ENCODE data around the gene AZI2. TPM values are rescaled to one million over a fixed set of nuclear protein-coding genes. Genes with fewer than 3 reads are reported as not detected.

The AZI2 gene
- total RNA-seq, 1 experiment from 2014 or later = 31.3 TPM

- TF ChIP-seq ZNF532 (CRISPR knock-in tag; IDR thresholded peaks at IDR 0.05; ENCODE audit: borderline replicate concordance) = no peak
- peak; percentile 98; the same call in 1 of the 2 replicates for TF ChIP-seq KAT7 (CRISPR knock-in tag; IDR thresholded peaks at IDR 0.05; ENCODE audit: borderline replicate concordance)
- no peak for TF ChIP-seq GTF2I (CRISPR knock-in tag; conservative IDR thresholded peaks at IDR 0.05)
- TF ChIP-seq ZNF396 (CRISPR knock-in tag; IDR thresholded peaks at IDR 0.05; ENCODE audit: borderline replicate concordance) = no peak
- no peak for TF ChIP-seq HMGA2 (CRISPR knock-in tag; IDR thresholded peaks at IDR 0.05)
- no peak for TF ChIP-seq CBFB (CRISPR knock-in tag; IDR thresholded peaks at IDR 0.05; ENCODE audit: low read depth)
- TF ChIP-seq NFATC4 (CRISPR knock-in tag; IDR thresholded peaks at IDR 0.05) = no peak
- TF ChIP-seq RELA (CRISPR knock-in tag; IDR thresholded peaks at IDR 0.05; ENCODE audit: borderline replicate concordance) = no peak
- TF ChIP-seq FOXK1 (CRISPR knock-in tag; IDR thresholded peaks at IDR 0.05) = 0 out of 2 replicates have a peak, but pooled peaks have one; percentile 57
- no peak for TF ChIP-seq ZNF138 (CRISPR knock-in tag; conservative IDR thresholded peaks at IDR 0.05)
- no peak for TF ChIP-seq JAZF1 (CRISPR knock-in tag; IDR thresholded peaks at IDR 0.05)
- peak; percentile 87 for TF ChIP-seq TP53 (CRISPR knock-in tag; IDR thresholded peaks at IDR 0.05)
- 0 out of 2 replicates have a peak, but pooled peaks have one; percentile 13 for TF ChIP-seq ZNF423 (CRISPR knock-in tag; IDR thresholded peaks at IDR 0.05)
- TF ChIP-seq, protein P1, sequence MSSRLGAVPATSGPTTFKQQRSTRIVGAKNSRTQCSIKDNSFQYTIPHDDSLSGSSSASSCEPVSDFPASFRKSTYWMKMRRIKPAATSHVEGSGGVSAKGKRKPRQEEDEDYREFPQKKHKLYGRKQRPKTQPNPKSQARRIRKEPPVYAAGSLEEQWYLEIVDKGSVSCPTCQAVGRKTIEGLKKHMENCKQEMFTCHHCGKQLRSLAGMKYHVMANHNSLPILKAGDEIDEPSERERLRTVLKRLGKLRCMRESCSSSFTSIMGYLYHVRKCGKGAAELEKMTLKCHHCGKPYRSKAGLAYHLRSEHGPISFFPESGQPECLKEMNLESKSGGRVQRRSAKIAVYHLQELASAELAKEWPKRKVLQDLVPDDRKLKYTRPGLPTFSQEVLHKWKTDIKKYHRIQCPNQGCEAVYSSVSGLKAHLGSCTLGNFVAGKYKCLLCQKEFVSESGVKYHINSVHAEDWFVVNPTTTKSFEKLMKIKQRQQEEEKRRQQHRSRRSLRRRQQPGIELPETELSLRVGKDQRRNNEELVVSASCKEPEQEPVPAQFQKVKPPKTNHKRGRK (CRISPR knock-in tag; IDR thresholded peaks at IDR 0.05; ENCODE audit: borderline replicate concordance) = no peak
- no peak for TF ChIP-seq NR1H2 (CRISPR knock-in tag; IDR thresholded peaks at IDR 0.05)
- TF ChIP-seq SMAD4 (CRISPR knock-in tag; IDR thresholded peaks at IDR 0.05) = no peak
- TF ChIP-seq TEAD4 (CRISPR knock-in tag; IDR thresholded peaks at IDR 0.05) = no peak
- TF ChIP-seq, protein P2, sequence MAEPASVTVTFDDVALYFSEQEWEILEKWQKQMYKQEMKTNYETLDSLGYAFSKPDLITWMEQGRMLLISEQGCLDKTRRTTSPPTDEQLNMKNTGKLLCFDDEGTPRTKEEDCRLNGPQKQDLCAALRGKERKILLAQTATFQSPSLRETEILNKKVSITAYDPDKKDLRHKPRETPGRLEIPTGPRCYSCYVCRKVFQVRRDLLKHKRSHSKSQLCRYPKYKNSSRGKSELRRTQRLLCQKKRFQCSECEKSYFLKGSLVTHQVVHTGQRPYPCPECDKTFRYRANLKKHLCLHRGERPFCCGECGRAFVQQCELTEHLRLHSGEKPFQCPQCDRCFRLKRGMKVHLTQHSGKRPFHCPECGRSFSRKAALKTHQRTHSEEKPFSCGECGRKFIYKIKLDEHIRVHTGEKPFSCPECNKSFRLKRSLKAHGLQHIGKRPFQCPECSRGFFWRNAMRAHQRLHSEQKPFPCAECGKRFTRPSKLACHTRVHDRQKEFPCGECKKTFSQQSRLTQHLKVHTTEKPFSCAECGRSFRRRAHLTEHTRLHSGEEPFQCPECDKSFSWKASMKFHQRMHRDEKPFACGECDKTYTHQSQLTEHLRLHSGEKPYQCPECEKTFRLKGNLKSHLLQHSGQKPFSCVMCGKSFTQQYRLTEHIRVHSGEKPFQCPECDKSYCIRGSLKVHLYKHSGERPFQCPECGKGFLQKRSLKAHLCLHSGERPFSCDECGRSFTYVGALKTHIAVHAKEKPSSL (CRISPR knock-in tag; conservative IDR thresholded peaks at IDR 0.05) = no peak
- no peak; the same call in 1 of the 2 replicates for TF ChIP-seq NR3C1 (CRISPR knock-in tag; conservative IDR thresholded peaks at IDR 0.05; ENCODE audit: low read depth)
- TF ChIP-seq RORB (CRISPR knock-in tag; IDR thresholded peaks at IDR 0.05) = no peak
- TF ChIP-seq ESRRA (CRISPR knock-in tag; IDR thresholded peaks at IDR 0.05; ENCODE audit: borderline replicate concordance) = 0 out of 2 replicates have a peak, but pooled peaks have one; percentile 54
- no peak for TF ChIP-seq TCF7 (CRISPR knock-in tag; IDR thresholded peaks at IDR 0.05; ENCODE audit: low read depth)
- TF ChIP-seq MYBL2 (CRISPR knock-in tag; IDR thresholded peaks at IDR 0.05) = peak; percentile 27; the same call in 1 of the 2 replicates
- no peak for TF ChIP-seq PRRX2 (CRISPR knock-in tag; IDR thresholded peaks at IDR 0.05)
- no peak for TF ChIP-seq SOX15 (CRISPR knock-in tag; IDR thresholded peaks at IDR 0.05)
- no peak for TF ChIP-seq FOXJ3 (CRISPR knock-in tag; IDR thresholded peaks at IDR 0.05; ENCODE audit: borderline replicate concordance)
- TF ChIP-seq AFF4 (CRISPR knock-in tag; IDR thresholded peaks at IDR 0.05; ENCODE audit: borderline replicate concordance) = no peak; the same call in 1 of the 2 replicates
- 0 out of 2 replicates have a peak, but pooled peaks have one; percentile 60 for TF ChIP-seq ZNF416 (CRISPR knock-in tag; IDR thresholded peaks at IDR 0.05)
- no peak for TF ChIP-seq GRHL2 (CRISPR knock-in tag; IDR thresholded peaks at IDR 0.05; ENCODE audit: insufficient replicate concordance, severe bottlenecking)
These were observed at the start of gene AZI2, which contains the start of gene ZCWPW2 (continued) for GRCh38 chr3:28348629-28349468.
